ENCODE data around the gene AICDA.

Gene AICDA

GRCh38 chr12:8554451-8555195 is 58.0 kb downstream of the AICDA start:
- no peak for DNase-seq (ENCODE audit: low read depth in 2 of 2)

- DNase-seq (ENCODE audit: low read depth in 2 of 2) = no peak
Observed at GRCh38 chr12:8553088-8553627, 59.5 kb downstream of the AICDA start.
